WTC11 (cell line): Measurements from ENCODE around the gene RNF7.

Source experiments
- ATF1 ChIP-seq: sonication (generic); formaldehyde crosslinking; IDR thresholded peaks from 2 replicates; pipeline ENCODE4 v1.8.1; 2023; ENCODE audit warnings: mild to moderate bottlenecking, moderate library complexity, missing genetic modification reagents
- CBFB ChIP-seq: sonication (generic); formaldehyde crosslinking; IDR thresholded peaks from 2 replicates; pipeline ENCODE4 v1.8.1; 2022; ENCODE audit warnings: mild to moderate bottlenecking, low read depth, missing genetic modification reagents
- ELF4 ChIP-seq: sonication (generic); formaldehyde crosslinking; IDR thresholded peaks from 2 replicates; pipeline ENCODE4 v1.8.1; 2022; ENCODE audit warnings: low read depth, mild to moderate bottlenecking, moderate library complexity, missing genetic modification reagents
- ESRRA ChIP-seq: sonication (generic); formaldehyde crosslinking; IDR thresholded peaks from 2 replicates; pipeline ENCODE4 v1.8.1; 2022; ENCODE audit warnings: mild to moderate bottlenecking, missing genetic modification reagents, borderline replicate concordance
- JAZF1 ChIP-seq: fragments of 250-450 bp; sonication (Bioruptor Pico); IDR thresholded peaks from 2 replicates; pipeline ENCODE4 v1.9.0; 2021; ENCODE audit warnings: moderate library complexity, mild to moderate bottlenecking, inconsistent platforms
- NFYB ChIP-seq: sonication (generic); formaldehyde crosslinking; conservative IDR thresholded peaks from 2 replicates; pipeline ENCODE4 v1.8.0; 2022; ENCODE audit warnings: low read depth, missing genetic modification reagents
- ZNF121 ChIP-seq: sonication (generic); formaldehyde crosslinking; IDR thresholded peaks from 2 replicates; pipeline ENCODE4 v1.8.0; 2023; ENCODE audit warnings: missing genetic modification reagents
- TF ChIP-seq, protein P1 (sequence below): fragments of 200-600 bp; IDR thresholded peaks from 2 replicates; pipeline ENCODE4 v1.8.0; 2022; ENCODE audit warnings: antibody characterized with exemption
- TF ChIP-seq, protein P2 (sequence below): sonication (generic); formaldehyde crosslinking; IDR thresholded peaks from 2 replicates; pipeline ENCODE4 v1.8.1; 2023; ENCODE audit warnings: mild to moderate bottlenecking, missing genetic modification reagents
- TF ChIP-seq, protein P3 (sequence below): sonication (generic); formaldehyde crosslinking; IDR thresholded peaks from 2 replicates; pipeline ENCODE4 v1.8.0; 2022; ENCODE audit warnings: mild to moderate bottlenecking, missing genetic modification reagents
- TF ChIP-seq, protein P4 (sequence below): sonication (generic); formaldehyde crosslinking; IDR thresholded peaks from 2 replicates; pipeline ENCODE4 v1.8.1; 2022; ENCODE audit warnings: mild to moderate bottlenecking, moderate library complexity, missing genetic modification reagents

DNA sequence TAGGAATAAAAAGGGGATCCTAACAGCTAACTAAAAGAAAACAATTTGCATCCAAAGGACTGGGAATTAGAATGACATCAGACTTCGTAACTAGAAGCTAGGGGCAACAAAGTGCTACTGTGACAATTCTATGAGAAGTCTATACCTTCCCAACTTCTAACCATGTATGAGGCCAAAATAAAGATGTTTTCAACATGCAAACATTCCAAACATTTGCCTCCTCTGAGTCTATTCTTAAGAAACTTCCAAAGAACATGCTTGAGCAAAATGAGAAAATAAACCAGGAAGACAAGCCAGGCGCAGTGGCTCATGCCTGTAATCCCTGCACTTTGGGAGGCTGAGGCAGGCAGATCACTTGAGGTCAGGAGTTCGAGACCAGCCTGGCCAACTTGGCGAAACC lies 13.1 kb upstream of the RNF7 start:
- TF ChIP-seq JAZF1 (CRISPR knock-in tag) (no peak), ELF4 (CRISPR knock-in tag) (no peak), ZNF121 (no peak), ESRRA (CRISPR knock-in tag) (no peak), ATF1 (no peak), NFYB (CRISPR knock-in tag) (no peak), CBFB (CRISPR knock-in tag) (no peak)
- TF ChIP-seq, protein P1, sequence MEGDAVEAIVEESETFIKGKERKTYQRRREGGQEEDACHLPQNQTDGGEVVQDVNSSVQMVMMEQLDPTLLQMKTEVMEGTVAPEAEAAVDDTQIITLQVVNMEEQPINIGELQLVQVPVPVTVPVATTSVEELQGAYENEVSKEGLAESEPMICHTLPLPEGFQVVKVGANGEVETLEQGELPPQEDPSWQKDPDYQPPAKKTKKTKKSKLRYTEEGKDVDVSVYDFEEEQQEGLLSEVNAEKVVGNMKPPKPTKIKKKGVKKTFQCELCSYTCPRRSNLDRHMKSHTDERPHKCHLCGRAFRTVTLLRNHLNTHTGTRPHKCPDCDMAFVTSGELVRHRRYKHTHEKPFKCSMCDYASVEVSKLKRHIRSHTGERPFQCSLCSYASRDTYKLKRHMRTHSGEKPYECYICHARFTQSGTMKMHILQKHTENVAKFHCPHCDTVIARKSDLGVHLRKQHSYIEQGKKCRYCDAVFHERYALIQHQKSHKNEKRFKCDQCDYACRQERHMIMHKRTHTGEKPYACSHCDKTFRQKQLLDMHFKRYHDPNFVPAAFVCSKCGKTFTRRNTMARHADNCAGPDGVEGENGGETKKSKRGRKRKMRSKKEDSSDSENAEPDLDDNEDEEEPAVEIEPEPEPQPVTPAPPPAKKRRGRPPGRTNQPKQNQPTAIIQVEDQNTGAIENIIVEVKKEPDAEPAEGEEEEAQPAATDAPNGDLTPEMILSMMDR: no peak
- TF ChIP-seq, protein P2, sequence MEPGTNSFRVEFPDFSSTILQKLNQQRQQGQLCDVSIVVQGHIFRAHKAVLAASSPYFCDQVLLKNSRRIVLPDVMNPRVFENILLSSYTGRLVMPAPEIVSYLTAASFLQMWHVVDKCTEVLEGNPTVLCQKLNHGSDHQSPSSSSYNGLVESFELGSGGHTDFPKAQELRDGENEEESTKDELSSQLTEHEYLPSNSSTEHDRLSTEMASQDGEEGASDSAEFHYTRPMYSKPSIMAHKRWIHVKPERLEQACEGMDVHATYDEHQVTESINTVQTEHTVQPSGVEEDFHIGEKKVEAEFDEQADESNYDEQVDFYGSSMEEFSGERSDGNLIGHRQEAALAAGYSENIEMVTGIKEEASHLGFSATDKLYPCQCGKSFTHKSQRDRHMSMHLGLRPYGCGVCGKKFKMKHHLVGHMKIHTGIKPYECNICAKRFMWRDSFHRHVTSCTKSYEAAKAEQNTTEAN (CRISPR knock-in tag): no peak
- TF ChIP-seq, protein P3, sequence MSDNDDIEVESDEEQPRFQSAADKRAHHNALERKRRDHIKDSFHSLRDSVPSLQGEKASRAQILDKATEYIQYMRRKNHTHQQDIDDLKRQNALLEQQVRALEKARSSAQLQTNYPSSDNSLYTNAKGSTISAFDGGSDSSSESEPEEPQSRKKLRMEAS: no peak
- TF ChIP-seq, protein P4, sequence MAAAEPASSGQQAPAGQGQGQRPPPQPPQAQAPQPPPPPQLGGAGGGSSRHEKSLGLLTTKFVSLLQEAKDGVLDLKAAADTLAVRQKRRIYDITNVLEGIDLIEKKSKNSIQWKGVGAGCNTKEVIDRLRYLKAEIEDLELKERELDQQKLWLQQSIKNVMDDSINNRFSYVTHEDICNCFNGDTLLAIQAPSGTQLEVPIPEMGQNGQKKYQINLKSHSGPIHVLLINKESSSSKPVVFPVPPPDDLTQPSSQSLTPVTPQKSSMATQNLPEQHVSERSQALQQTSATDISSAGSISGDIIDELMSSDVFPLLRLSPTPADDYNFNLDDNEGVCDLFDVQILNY: no peak
